EH (cell line): ENCODE measurements around the gene MRTFB.

ENCODE experiments used
- DNase-seq: peaks from one replicate; pipeline ENCODE4 v3.0.0-alpha.2; 2015; ENCODE audit warnings: low read depth

Gene MRTFB

DNA sequence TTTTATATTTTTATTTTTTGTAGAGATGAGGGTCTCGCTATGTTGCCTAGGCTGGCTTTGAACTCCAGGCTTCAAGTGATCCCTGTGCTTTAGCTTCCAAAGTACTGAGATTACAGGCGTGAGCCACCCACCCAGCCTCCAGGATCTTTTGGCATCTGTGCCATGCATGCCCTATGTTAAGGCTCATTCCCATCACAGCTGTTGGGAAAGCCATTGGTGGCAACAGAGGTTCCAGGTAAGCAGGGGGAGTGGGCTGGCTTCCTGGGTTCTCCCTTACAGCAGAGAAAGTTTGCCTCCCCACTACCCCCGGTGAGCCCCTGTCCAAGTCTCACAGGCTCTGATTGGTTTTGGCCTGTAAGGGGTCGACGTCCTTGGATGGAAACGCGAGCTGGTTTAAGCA lies 8.9 kb upstream of the MRTFB start:
- DNase-seq = no peak

DNA sequence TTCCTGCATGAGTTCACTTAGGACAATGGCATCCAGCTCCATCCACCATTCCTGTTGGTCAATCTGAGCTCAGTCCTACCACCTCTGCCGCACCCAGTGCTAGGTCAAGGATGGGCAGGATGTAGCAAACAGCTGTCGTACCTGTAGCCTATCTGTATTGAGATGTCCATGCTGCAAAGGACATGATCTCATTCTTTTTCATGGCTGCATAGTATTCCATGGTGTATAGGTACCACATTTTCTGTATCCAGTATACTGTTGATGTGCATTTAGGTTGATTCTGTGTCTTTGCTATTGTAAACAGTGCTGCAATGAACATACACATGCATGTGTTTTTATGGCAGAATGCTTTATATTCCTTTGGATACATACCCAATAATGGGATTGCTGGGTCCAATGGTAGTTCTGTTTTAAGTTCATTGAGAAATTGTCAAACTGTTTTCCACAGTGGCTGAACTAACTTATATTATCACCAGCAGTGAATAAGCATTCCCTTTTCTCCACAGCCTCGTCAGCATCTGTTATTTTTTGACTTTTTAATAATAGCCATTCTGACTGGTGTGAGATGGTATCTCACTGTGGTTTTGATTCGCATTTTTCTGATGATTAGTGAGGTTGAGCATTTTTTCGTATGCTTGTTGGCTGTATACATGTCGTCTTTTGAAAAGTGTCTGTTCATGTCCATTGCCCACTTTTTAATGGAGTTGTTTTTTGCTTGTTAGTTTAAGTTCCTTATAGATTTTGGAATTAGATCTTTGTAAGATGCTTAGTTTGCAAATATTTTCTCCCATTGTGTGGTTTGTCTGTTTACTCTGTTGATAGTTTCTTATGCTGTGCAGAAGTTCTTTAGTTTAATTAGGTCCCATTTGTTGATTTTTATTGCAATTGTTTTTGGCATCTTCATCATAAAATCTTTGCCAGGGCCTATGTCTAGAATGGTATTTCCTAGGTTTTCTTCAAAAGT lies 7.2 kb upstream of the MRTFB start:
- peak; percentile 61 for DNase-seq

- DNase-seq = no peak
Observed at GRCh38 chr16:14069818-14070217, 1.3 kb upstream of the MRTFB start.

DNA sequence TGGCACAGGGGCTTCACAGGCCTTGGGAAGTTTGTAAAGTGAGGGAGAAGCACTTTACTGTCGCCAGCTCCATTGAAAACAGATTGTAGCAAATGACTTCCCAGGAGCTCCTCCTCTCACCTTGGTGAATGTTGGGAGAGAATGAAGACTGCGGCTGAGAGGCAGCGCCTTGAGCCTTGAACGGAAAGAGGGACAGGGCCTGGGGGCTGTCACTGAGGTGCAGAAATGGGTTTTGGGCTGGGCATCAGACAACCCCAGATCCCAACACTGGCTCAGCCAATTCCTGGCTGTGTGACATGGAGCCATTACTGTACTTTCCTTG lies 603 bp upstream of the MRTFB start:
- no peak for DNase-seq

GRCh38 chr16:14071576-14072271 lies 605 bp downstream of the MRTFB start:
- DNase-seq = peak; percentile 6

DNA sequence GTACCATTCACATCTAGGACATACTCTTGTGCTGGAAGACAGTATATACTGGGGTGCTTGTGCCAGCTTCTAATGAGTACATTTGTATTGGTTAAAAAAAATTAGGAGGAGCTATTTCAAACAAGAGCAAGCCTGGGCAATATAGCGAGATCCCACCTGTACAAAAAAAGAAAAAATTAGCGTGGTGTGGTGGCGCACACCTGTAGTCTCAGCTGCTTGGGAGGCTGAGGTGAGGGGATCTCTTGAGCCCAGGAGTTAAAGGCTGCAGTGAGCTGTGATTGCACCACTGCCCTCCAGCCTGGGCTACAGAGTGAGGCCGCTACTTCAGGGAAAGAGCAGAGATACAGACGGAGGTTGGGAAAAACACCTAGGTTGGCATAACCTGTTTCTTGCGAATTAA lies 1.2 kb downstream of the MRTFB start:
- DNase-seq = no peak

- no peak for DNase-seq
Observed at GRCh38 chr16:14074544-14074943, 3.4 kb downstream of the MRTFB start.

- DNase-seq = no peak
Observed at GRCh38 chr16:14077918-14078317, 6.8 kb downstream of the MRTFB start.

GRCh38 chr16:14086477-14086876 lies 15.4 kb downstream of the MRTFB start:
- DNase-seq = no peak

- no peak for DNase-seq
Observed at GRCh38 chr16:14087181-14087580, 16.1 kb downstream of the MRTFB start.

- DNase-seq = no peak
Observed at GRCh38 chr16:14087590-14088154, 16.6 kb downstream of the MRTFB start.

GRCh38 chr16:14088155-14088753 lies 17.1 kb downstream of the MRTFB start:
- no peak for DNase-seq

DNA sequence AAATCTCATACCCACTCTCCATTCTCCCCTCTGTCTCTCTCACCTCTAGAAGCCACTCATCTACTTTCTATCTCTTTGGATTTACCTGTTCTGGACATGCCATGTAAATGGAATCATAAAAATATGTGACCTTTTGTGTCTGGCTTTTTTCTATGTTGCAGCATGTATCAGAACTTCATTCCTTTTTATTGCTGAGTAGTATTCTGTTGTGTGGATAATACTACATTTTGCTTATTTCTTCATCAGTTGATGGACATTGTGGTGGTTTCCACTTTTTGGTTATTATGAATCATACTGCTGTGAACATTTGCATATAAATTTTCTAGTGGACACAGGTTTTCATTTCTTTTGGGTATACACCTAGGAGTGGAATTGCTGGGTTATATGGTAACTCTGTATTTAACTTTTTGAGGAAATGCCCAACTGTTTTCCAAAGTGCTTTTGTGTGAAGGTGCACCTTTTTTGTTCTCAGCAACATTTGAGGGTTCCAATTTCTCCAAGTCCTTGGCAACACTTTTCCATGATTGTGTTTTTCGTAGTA lies 18.2 kb downstream of the MRTFB start:
- DNase-seq = no peak

GRCh38 chr16:14092561-14092960 lies 21.4 kb downstream of the MRTFB start:
- no peak for DNase-seq

DNA sequence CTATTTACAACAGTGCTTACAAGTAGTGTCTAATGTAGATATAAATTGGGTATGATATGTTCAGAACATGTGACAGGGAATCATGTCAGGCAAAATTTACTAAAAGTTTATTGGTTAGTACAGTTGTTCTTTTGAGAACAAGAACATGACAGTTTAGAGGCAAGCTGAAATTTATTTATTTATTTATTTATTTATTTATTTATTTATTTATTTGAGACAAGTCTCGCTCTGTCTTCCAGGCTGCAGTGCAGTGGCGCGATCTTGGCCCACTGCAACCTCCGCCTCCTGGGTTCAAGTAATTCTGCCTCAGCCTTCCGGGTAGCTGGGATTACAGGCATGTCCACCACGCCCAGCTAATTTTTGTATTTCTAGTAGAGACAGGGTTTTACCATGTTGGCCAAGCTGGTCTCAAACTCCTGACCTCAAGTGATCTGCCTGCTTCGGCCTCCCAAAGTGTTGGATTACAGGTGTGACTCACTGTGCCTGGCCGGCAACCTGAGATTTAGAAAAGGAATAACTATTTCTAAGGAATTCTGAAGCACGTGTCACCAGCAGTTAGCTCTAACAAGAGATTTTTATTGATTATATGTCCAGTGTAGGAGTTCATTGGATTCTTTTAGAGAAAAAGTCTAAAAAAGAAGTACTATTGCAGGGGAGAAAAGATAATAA lies 24.9 kb downstream of the MRTFB start:
- no peak for DNase-seq

GRCh38 chr16:14097182-14097959 lies 26.3 kb downstream of the MRTFB start:
- DNase-seq = peak; percentile 48

DNA sequence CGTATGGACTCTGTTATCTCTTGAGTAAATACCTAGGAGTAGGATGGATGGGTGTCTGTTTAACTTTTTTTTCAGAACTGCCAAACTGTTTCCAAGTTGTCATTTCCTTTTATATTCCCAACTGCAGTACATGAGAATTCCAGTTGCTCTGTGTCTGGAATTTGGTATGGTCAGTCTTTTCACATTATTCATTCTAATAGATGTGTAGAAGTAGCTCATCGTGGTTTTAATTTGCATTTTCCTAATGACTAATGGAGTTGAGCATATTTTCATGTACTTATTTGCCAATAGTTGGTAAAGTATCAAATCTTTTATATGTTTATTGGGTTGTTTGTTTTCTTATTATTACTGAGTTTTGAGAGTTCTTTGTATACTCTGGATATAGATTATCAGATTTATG lies 27.0 kb downstream of the MRTFB start:
- peak; percentile 65 for DNase-seq

- DNase-seq = no peak
Observed at GRCh38 chr16:14100825-14101224, 29.7 kb downstream of the MRTFB start.

DNA sequence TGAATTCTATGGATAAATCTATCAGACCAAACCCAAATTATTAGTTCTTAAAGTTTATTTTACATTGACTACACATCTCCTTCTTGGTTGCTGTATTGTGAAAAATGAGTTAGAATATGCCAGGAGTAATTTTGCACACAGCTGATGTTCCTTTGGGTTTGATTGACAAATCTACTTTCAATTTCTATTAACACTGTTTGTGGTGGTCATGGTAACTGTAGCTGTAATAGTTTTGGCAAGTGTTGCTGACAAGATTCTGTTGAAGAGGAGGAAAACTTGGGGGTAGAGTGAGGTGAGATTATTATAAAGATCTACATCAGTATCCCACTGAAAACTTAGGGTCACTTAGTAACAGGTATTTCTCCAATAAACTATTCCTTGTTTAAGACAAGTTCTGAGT lies 30.3 kb downstream of the MRTFB start:
- no peak for DNase-seq

GRCh38 chr16:14102925-14103720 lies 32.0 kb downstream of the MRTFB start:
- no peak for DNase-seq
